ENCODE measurements around the gene GMFB.

DNA sequence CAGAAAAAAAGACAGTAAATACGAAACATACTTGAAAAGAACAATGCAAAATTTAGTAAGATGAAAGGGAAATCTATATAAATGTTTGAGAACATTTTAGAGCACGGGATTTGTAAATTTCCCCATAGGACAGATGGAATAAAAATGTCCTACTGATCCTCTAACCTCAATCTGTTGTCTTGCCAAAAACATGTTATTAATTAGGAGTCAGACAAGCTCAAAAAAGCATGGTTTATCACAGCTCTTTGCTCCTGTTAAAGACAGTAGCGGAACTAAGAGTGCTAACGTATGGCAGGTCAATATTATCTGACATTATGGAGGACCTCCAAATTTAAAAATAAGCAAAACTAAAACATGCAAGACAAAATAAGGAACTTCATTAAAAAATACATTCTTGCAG is 12.9 kb downstream of the GMFB start:
- no peak for TF ChIP-seq ZNF214 (tag by site-specific recombination; IDR thresholded peaks at IDR 0.05; ENCODE audit: borderline replicate concordance)
- TF ChIP-seq CTCF (tag by site-specific recombination; IDR thresholded peaks at IDR 0.05): no peak
- no peak for TF ChIP-seq ELK4 (IDR thresholded peaks at IDR 0.05; ENCODE audit: borderline replicate concordance, low read depth, low read length)
- TF ChIP-seq, protein P1, sequence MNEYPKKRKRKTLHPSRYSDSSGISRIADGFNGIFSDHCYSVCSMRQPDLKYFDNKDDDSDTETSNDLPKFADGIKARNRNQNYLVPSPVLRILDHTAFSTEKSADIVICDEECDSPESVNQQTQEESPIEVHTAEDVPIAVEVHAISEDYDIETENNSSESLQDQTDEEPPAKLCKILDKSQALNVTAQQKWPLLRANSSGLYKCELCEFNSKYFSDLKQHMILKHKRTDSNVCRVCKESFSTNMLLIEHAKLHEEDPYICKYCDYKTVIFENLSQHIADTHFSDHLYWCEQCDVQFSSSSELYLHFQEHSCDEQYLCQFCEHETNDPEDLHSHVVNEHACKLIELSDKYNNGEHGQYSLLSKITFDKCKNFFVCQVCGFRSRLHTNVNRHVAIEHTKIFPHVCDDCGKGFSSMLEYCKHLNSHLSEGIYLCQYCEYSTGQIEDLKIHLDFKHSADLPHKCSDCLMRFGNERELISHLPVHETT (tag by site-specific recombination; IDR thresholded peaks at IDR 0.05): no peak
- TF ChIP-seq ZNF654 (tag by site-specific recombination; IDR thresholded peaks at IDR 0.05; ENCODE audit: low read depth): no peak
